ENCODE results near the gene TRPV3.

Gene TRPV3

DNA sequence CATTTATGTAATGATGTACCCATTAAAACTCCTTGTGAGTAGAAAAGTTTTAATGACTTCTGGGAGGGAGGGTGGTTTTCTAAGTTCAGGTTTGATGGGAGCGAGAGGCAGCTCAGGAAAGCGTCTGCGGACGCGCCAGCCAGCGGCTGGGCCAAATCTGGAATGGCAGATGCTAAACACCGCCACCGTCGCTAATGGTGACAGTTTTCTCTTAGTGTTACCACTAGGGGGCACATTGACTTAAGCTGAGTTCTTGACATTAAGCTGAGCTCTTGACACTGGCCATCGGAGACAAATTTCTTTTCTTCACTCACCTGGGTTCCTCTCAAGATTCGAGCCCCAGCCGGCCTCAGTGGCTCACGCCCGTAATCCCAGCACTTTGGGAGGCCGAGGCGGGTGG is 44.9 kb upstream of the TRPV3 start:
- H3K9me2 ChIP-seq (ENCODE audit: low read depth, low read length) = no peaks in the 10 kb centered on the region
- no peaks in the 10 kb centered on the region for H3K9me3 ChIP-seq (ENCODE audit: low read length)
- no peaks in the 10 kb centered on the region for H3K27me3 ChIP-seq (ENCODE audit: insufficient read depth, low read length)
- H3K9ac ChIP-seq (ENCODE audit: low read length) = no peak overlapping the region
- H3K36me3 ChIP-seq (ENCODE audit: insufficient read depth, low read length) = peaks cover 12% of the 10 kb centered on the region
- H2AFZ ChIP-seq (ENCODE audit: low read length) = no peak overlapping the region
- H3K79me2 ChIP-seq (ENCODE audit: insufficient read depth, low read length) = no peaks in the 10 kb centered on the region
- H4K20me1 ChIP-seq (ENCODE audit: insufficient read depth, low read length) = no peaks in the 10 kb centered on the region
- H3K4me2 ChIP-seq (ENCODE audit: low read length) = no peak overlapping the region
- no peaks in the 10 kb centered on the region for H3K4me1 ChIP-seq (ENCODE audit: insufficient read depth, low read length, severe bottlenecking)
- no peak overlapping the region for H3K27ac ChIP-seq (ENCODE audit: low read depth, low read length, poor library complexity, severe bottlenecking)
- no peak overlapping the region for H3K4me3 ChIP-seq (ENCODE audit: low read depth, low read length, poor library complexity, severe bottlenecking)
- TF ChIP-seq CTCF (IDR thresholded peaks at IDR 0.05; ENCODE audit: low read length) (peak; percentile 56), EZH2 (IDR thresholded peaks at IDR 0.05; ENCODE audit: borderline replicate concordance, low read length) (no peak)
- no peaks in the 10 kb centered on the region for H3F3A ChIP-seq (ENCODE audit: insufficient read depth, low read length)

- Histone ChIP-seq H3K27ac (ENCODE audit: low read depth, low read length, poor library complexity, severe bottlenecking) (no peak overlapping the region), H3K79me2 (ENCODE audit: insufficient read depth, low read length) (no peaks in the 10 kb centered on the region), H3K4me1 (ENCODE audit: insufficient read depth, low read length, severe bottlenecking) (no peaks in the 10 kb centered on the region), H3F3A (ENCODE audit: insufficient read depth, low read length) (no peaks in the 10 kb centered on the region), H2AFZ (ENCODE audit: low read length) (no peak overlapping the region), H3K9me3 (ENCODE audit: low read length) (no peaks in the 10 kb centered on the region), H3K4me2 (ENCODE audit: low read length) (no peak overlapping the region), H3K36me3 (ENCODE audit: insufficient read depth, low read length) (peaks cover 5% of the 10 kb centered on the region; the same call in 1 of the 2 replicates), H4K20me1 (ENCODE audit: insufficient read depth, low read length) (no peaks in the 10 kb centered on the region), H3K27me3 (ENCODE audit: insufficient read depth, low read length) (no peaks in the 10 kb centered on the region), H3K4me3 (ENCODE audit: low read depth, low read length, poor library complexity, severe bottlenecking) (no peak overlapping the region), H3K9me2 (ENCODE audit: low read depth, low read length) (no peaks in the 10 kb centered on the region), H3K9ac (ENCODE audit: low read length) (no peak overlapping the region)
- TF ChIP-seq CTCF (IDR thresholded peaks at IDR 0.05; ENCODE audit: low read length) (no peak), EZH2 (IDR thresholded peaks at IDR 0.05; ENCODE audit: borderline replicate concordance, low read length) (no peak)
Measured at GRCh38 chr17:3600529-3601205, 43.1 kb upstream of the TRPV3 start.

GRCh38 chr17:3598078-3598477 is 40.5 kb upstream of the TRPV3 start:
- TF ChIP-seq CTCF (IDR thresholded peaks at IDR 0.05; ENCODE audit: low read length) (no peak), EZH2 (IDR thresholded peaks at IDR 0.05; ENCODE audit: borderline replicate concordance, low read length) (no peak)
- Histone ChIP-seq H3F3A (ENCODE audit: insufficient read depth, low read length) (no peaks in the 10 kb centered on the region), H3K27me3 (ENCODE audit: insufficient read depth, low read length) (no peaks in the 10 kb centered on the region), H3K79me2 (ENCODE audit: insufficient read depth, low read length) (no peaks in the 10 kb centered on the region), H3K4me2 (ENCODE audit: low read length) (no peak overlapping the region), H3K9me3 (ENCODE audit: low read length) (no peaks in the 10 kb centered on the region), H3K4me3 (ENCODE audit: low read depth, low read length, poor library complexity, severe bottlenecking) (no peak overlapping the region), H4K20me1 (ENCODE audit: insufficient read depth, low read length) (no peaks in the 10 kb centered on the region), H2AFZ (ENCODE audit: low read length) (no peak overlapping the region), H3K4me1 (ENCODE audit: insufficient read depth, low read length, severe bottlenecking) (no peaks in the 10 kb centered on the region), H3K27ac (ENCODE audit: low read depth, low read length, poor library complexity, severe bottlenecking) (no peak overlapping the region), H3K9me2 (ENCODE audit: low read depth, low read length) (no peaks in the 10 kb centered on the region), H3K9ac (ENCODE audit: low read length) (no peak overlapping the region), H3K36me3 (ENCODE audit: insufficient read depth, low read length) (no peaks in the 10 kb centered on the region)
